Measurements from ENCODE around the gene SLC9A7. TPM values are rescaled to one million over a fixed set of nuclear protein-coding genes. Genes with fewer than 3 reads are reported as not detected.

Gene SLC9A7
- total RNA-seq, 1 donor from 2014 or later: 11.4 TPM

GRCh38 chrX:46739736-46740135 lies 19.2 kb downstream of the SLC9A7 start:
- Mint-ChIP-seq H3K9me3 (ENCODE audit: unreplicated experiment) (peaks cover 5% of the 10 kb centered on the region), H3K27me3 (ENCODE audit: unreplicated experiment) (peaks cover 2% of the 10 kb centered on the region), H3K27ac (ENCODE audit: unreplicated experiment) (no peak overlapping the region), H3K4me1 (ENCODE audit: unreplicated experiment) (no peaks in the 10 kb centered on the region), H3K36me3 (ENCODE audit: low read depth, unreplicated experiment) (peaks cover 9% of the 10 kb centered on the region), H3K4me3 (ENCODE audit: unreplicated experiment) (no peak overlapping the region)
- no peak for TF ChIP-seq CTCF (IDR thresholded peaks at IDR 0.05; ENCODE audit: unreplicated experiment)
- no peak for DNase-seq (ENCODE audit: low spot score)

GRCh38 chrX:46737462-46737861 lies 21.5 kb downstream of the SLC9A7 start:
- no peak overlapping the region for H3K27ac Mint-ChIP-seq (ENCODE audit: unreplicated experiment)
- peaks cover 2% of the 10 kb centered on the region for H3K4me1 Mint-ChIP-seq (ENCODE audit: unreplicated experiment)
- no peak overlapping the region for H3K4me3 Mint-ChIP-seq (ENCODE audit: unreplicated experiment)
- TF ChIP-seq CTCF (IDR thresholded peaks at IDR 0.05; ENCODE audit: unreplicated experiment): no peak
- DNase-seq (ENCODE audit: low spot score): no peak
- peaks cover 9% of the 10 kb centered on the region for H3K36me3 Mint-ChIP-seq (ENCODE audit: low read depth, unreplicated experiment)
- H3K27me3 Mint-ChIP-seq (ENCODE audit: unreplicated experiment): no peaks in the 10 kb centered on the region
- peaks cover 5% of the 10 kb centered on the region for H3K9me3 Mint-ChIP-seq (ENCODE audit: unreplicated experiment)

- no peaks in the 10 kb centered on the region for H3K27me3 Mint-ChIP-seq (ENCODE audit: unreplicated experiment)
- peaks cover 2% of the 10 kb centered on the region for H3K4me1 Mint-ChIP-seq (ENCODE audit: unreplicated experiment)
- no peak overlapping the region for H3K4me3 Mint-ChIP-seq (ENCODE audit: unreplicated experiment)
- TF ChIP-seq CTCF (IDR thresholded peaks at IDR 0.05; ENCODE audit: unreplicated experiment): no peak
- peaks cover 9% of the 10 kb centered on the region for H3K36me3 Mint-ChIP-seq (ENCODE audit: low read depth, unreplicated experiment)
- peaks cover 5% of the 10 kb centered on the region for H3K9me3 Mint-ChIP-seq (ENCODE audit: unreplicated experiment)
- no peak for DNase-seq (ENCODE audit: low spot score)
- no peak overlapping the region for H3K27ac Mint-ChIP-seq (ENCODE audit: unreplicated experiment)
Measured at GRCh38 chrX:46737041-46737440, 21.9 kb downstream of the SLC9A7 start.

GRCh38 chrX:46735622-46736021 lies 23.3 kb downstream of the SLC9A7 start:
- Mint-ChIP-seq H3K9me3 (ENCODE audit: unreplicated experiment) (peaks cover 5% of the 10 kb centered on the region), H3K36me3 (ENCODE audit: low read depth, unreplicated experiment) (peaks cover 9% of the 10 kb centered on the region), H3K4me1 (ENCODE audit: unreplicated experiment) (peaks cover 2% of the 10 kb centered on the region), H3K4me3 (ENCODE audit: unreplicated experiment) (no peak overlapping the region), H3K27me3 (ENCODE audit: unreplicated experiment) (no peaks in the 10 kb centered on the region), H3K27ac (ENCODE audit: unreplicated experiment) (no peak overlapping the region)
- no peak for TF ChIP-seq CTCF (IDR thresholded peaks at IDR 0.05; ENCODE audit: unreplicated experiment)
- DNase-seq (ENCODE audit: low spot score): no peak

- H3K36me3 Mint-ChIP-seq (ENCODE audit: low read depth, unreplicated experiment): peaks cover 9% of the 10 kb centered on the region
- peaks cover 2% of the 10 kb centered on the region for H3K4me1 Mint-ChIP-seq (ENCODE audit: unreplicated experiment)
- TF ChIP-seq CTCF (IDR thresholded peaks at IDR 0.05; ENCODE audit: unreplicated experiment): no peak
- no peaks in the 10 kb centered on the region for H3K27me3 Mint-ChIP-seq (ENCODE audit: unreplicated experiment)
- H3K27ac Mint-ChIP-seq (ENCODE audit: unreplicated experiment): no peak overlapping the region
- no peak for DNase-seq (ENCODE audit: low spot score)
- H3K9me3 Mint-ChIP-seq (ENCODE audit: unreplicated experiment): peaks cover 5% of the 10 kb centered on the region
- no peak overlapping the region for H3K4me3 Mint-ChIP-seq (ENCODE audit: unreplicated experiment)
Measured at GRCh38 chrX:46733226-46733625, 25.7 kb downstream of the SLC9A7 start.
